HEK293T (cell line): ENCODE measurements around the gene DMAC2.
"Not testable (repeated sequence)": the region's sequence is repeated elsewhere in the genome, so short reads cannot be mapped to it uniquely, and the experiment has no call there.

Source experiments
- CTCF ChIA-PET: fragments of 350-600 bp; formaldehyde crosslinking; extraction: SDS; loops from one replicate; lab custom pipeline; 2021; ENCODE audit warnings: antibody characterized with exemption, inconsistent platforms; lab: Yijun Ruan, JAX
- POLR2A ChIA-PET: fragments of 350-600 bp; formaldehyde crosslinking; extraction: SDS; loops from one replicate; lab custom pipeline; 2020; ENCODE audit warnings: antibody characterized with exemption, inconsistent platforms; lab: Yijun Ruan, JAX
- DNase-seq: peaks from one replicate; pipeline ENCODE4 v3.0.0; 2012; ENCODE audit warnings: mixed read lengths; ENCODE audit errors: extremely low spot score
- ARNT ChIP-seq: fragments of 450-650 bp; IDR thresholded peaks from 2 replicates; pipeline ENCODE4 v1.6.1; 2017; ENCODE audit warnings: mild to moderate bottlenecking
- BHLHE40 ChIP-seq: fragments of 450-650 bp; IDR thresholded peaks from 2 replicates; pipeline ENCODE4 v1.6.1; 2016; ENCODE audit warnings: mild to moderate bottlenecking, moderate library complexity, borderline replicate concordance
- CTBP1 ChIP-seq: fragments of 450-650 bp; IDR thresholded peaks from 2 replicates; pipeline ENCODE4 v1.6.1; 2016; ENCODE audit warnings: borderline replicate concordance
- ELF4 ChIP-seq: fragments of 450-650 bp; IDR thresholded peaks from 2 replicates; pipeline ENCODE4 v1.6.1; 2017; ENCODE audit warnings: antibody characterized with exemption
- FOXA1 ChIP-seq: fragments of 450-650 bp; IDR thresholded peaks from 2 replicates; pipeline ENCODE4 v1.6.1; 2016; ENCODE audit warnings: mild to moderate bottlenecking
- FOXK2 ChIP-seq: fragments of 450-650 bp; IDR thresholded peaks from 2 replicates; pipeline ENCODE4 v1.6.1; 2016; ENCODE audit warnings: mild to moderate bottlenecking
- FOXM1 ChIP-seq: fragments of 450-650 bp; IDR thresholded peaks from 2 replicates; pipeline ENCODE4 v1.6.1; 2017; ENCODE audit warnings: mild to moderate bottlenecking, borderline replicate concordance
- HDGF ChIP-seq: fragments of 450-650 bp; IDR thresholded peaks from 2 replicates; pipeline ENCODE4 v1.6.1; 2017; ENCODE audit warnings: antibody characterized with exemption, borderline replicate concordance
- L3MBTL2 ChIP-seq: fragments of 450-650 bp; conservative IDR thresholded peaks from 2 replicates; pipeline ENCODE4 v1.6.1; 2016; ENCODE audit warnings: mild to moderate bottlenecking
- LEF1 ChIP-seq: fragments of 450-650 bp; IDR thresholded peaks from 2 replicates; pipeline ENCODE4 v1.6.1; 2017; ENCODE audit warnings: mild to moderate bottlenecking, borderline replicate concordance
- NFRKB ChIP-seq: fragments of 450-650 bp; IDR thresholded peaks from 2 replicates; pipeline ENCODE4 v1.6.1; 2016; ENCODE audit warnings: mild to moderate bottlenecking, moderate library complexity
- SP1 ChIP-seq: fragments of 450-650 bp; IDR thresholded peaks from 2 replicates; pipeline ENCODE4 v1.6.1; 2017
- SUZ12 ChIP-seq: fragments of 450-650 bp; IDR thresholded peaks from 2 replicates; pipeline ENCODE4 v1.6.1; 2016; ENCODE audit warnings: mild to moderate bottlenecking
- TARDBP ChIP-seq: fragments of 450-650 bp; IDR thresholded peaks from 2 replicates; pipeline ENCODE4 v1.6.1; 2016
- ZNF384 ChIP-seq: fragments of 450-650 bp; IDR thresholded peaks from 2 replicates; pipeline ENCODE4 v1.6.1; 2016
- TF ChIP-seq, protein P1 (sequence below): fragments of 450-650 bp; IDR thresholded peaks from 2 replicates; pipeline ENCODE4 v1.6.1; 2016

DMAC2 gene

DNA sequence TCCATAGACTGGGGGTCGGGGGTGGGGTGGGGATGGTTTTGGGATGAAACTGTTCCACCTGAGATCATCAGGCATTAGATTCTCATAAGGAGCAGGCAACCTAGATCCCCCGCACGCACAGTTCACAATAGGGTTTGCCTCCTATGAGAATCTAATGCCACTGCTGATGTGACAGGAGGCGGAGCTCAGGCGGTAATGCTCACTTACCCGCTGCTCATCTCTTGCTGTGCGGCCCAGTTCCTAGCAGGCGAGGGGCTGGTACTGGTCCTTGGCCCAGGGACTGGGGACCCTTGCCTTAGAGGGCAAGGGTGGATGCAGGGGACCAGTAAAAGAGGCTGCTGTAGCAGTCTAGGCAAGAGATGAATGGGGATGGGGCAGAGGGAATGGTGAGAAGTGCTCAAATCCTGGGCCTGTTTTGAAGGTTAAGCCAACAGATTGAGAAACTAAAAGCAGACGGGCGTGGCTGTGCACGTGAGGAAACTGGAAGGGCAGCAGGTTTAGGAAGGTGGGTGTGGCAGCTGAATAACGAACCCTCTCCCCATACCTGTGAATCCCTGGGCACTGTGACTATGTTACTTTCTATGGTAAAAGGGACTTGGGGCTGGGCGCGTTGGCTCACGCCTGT lies 1.7 kb upstream of the DMAC2 start:
- TF ChIP-seq FOXM1 = no peak
- TF ChIP-seq ZNF384 = no peak
- TF ChIP-seq FOXA1 = no peak
- TF ChIP-seq SP1 = no peak
- CTCF ChIA-PET = no interaction called here
- POLR2A ChIA-PET = no interaction called here
- DNase-seq = no peak

DNA sequence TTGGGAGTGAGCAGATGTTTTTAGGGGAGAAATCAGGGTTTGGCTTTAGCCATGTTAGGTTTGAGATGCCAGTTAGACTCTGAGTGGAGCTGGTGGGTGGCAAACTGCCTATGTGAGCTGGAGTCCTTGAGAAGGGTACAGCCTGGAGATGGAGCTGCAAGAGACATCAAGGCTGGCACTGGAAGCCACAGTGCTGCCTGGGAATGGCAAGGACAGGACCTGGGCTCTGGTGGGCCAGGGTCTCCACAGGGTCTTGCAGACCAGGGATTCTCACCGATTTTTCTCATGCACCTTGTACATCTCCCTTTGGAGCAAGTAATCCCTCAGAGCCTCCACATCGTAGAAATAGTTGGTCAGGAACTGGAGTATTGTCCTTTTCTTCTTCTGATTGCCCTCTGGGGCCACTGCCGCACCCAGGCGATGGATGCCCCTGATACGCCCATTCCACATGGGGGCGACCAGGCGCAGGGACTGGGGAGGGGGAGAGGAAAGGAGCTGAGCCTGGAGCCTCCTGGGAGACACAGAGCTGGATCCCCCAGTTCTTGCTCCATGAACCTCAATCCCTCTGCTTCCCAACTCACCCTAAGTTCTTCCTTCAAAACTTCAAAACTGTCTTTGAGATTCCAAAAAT lies 1.7 kb downstream of the DMAC2 start:
- CTCF ChIA-PET = interaction anchor here (0.6 to 2.4 kb wide), 2 partner anchors 10 to 248 kb away, joined by 3 to 18 read pairs; no protein-coding TSS in a partner anchor
- POLR2A ChIA-PET = interaction anchor here (1.5 kb wide), 1 partner anchor 9 kb away, joined by 5 read pairs; no protein-coding TSS in a partner anchor

DNA sequence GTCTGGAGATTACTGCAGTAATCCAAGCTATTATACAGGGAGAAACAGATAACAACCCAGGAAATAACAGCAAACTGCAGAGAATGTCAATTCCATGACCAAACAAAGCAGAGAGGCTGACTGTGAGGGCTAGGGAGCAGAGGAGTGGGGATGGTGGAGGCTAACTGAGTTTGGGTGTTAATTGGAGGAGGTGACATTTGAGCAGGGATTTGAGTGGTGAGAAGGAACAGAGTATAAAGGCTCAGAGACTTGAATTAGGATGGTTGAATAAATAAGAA lies 3.1 kb downstream of the DMAC2 start:
- no peak for DNase-seq
- POLR2A ChIA-PET = no interaction called here
- TF ChIP-seq HDGF (no peak), ELF4 (no peak), L3MBTL2 (no peak), FOXA1 (no peak), SP1 (no peak), FOXK2 (no peak), ARNT (no peak), BHLHE40 (no peak), LEF1 (no peak), ZNF384 (no peak), CTBP1 (no peak), FOXM1 (no peak)
- TF ChIP-seq, protein P1, sequence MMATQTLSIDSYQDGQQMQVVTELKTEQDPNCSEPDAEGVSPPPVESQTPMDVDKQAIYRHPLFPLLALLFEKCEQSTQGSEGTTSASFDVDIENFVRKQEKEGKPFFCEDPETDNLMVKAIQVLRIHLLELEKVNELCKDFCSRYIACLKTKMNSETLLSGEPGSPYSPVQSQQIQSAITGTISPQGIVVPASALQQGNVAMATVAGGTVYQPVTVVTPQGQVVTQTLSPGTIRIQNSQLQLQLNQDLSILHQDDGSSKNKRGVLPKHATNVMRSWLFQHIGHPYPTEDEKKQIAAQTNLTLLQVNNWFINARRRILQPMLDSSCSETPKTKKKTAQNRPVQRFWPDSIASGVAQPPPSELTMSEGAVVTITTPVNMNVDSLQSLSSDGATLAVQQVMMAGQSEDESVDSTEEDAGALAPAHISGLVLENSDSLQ = no peak
- CTCF ChIA-PET = no interaction called here

More for the DNA sequence above, 1.7 kb downstream of the DMAC2 start:
- TF ChIP-seq FOXK2 (no peak), L3MBTL2 (no peak), TARDBP (no peak), ZNF384 (no peak), SUZ12 (no peak), ARNT (no peak), BHLHE40 (no peak), FOXA1 (no peak), ELF4 (no peak), CTBP1 (no peak), HDGF (no peak), SP1 (no peak)
- TF ChIP-seq, protein P1 = no peak
- DNase-seq = no peak

DNA sequence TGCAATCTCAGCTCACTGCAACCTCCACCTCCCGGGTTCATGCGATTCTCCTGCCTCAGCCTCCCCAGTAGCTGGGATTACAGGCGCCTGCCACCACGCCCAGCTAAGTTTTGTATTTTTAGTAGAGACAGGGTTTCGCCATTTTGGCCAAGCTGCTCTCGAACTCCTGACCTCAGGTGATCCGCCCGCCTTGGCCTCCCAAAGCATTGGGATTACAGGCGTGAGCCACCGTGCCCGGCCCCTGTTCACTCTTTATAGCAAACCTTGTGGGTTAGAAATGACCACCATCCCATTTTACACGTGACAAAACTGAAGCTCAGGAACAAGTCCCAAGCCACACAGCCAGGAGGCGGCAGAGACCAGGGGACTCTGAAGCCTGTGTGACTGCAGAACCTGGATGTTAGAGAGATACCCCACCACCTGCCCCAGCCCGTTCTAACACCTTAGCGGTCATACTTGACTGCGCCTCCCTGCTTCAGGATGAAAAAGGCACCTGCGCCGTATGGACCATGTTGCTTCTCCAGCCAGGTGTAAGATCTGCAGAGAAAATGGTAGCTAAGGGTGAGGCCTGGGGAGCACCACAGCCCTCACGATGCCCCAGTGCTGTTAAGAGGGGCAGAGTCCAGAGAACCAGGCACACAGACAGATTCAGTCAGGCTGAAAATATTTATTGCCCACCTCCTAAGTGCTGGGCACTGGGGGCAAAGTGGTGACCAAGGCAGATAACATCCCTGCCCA lies 3.6 kb downstream of the DMAC2 start:
- TF ChIP-seq ZNF384 (no peak), HDGF (no peak), ELF4 (no peak), FOXA1 (no peak), SP1 (no peak), FOXM1 (no peak), LEF1 (no peak), CTBP1 (no peak), SUZ12 (no peak), BHLHE40 (no peak), FOXK2 (no peak)
- TF ChIP-seq, protein P1 = no peak
- DNase-seq = no peak
- POLR2A ChIA-PET = no interaction called here
- CTCF ChIA-PET = no interaction called here

DNA sequence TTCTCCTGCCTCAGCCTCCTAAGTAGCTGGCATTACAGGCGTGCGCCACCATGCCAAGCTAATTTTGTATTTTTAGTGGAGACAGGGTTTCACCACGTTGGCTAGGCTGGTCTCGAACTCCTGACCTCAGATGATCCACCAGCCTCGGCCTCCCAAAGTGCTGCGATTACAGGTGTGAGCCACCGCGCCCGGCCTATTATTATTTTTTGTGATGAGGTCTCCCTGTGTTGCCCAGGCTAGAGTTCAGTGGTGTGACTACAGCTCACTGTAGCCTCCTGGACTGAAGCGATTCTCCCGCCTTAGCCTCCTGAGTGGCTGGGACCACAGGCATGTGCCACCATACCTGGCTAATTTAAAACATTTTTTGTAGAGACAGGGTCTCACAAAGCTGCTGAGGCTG lies 4.3 kb downstream of the DMAC2 start:
- DNase-seq, POLR2A ChIA-PET, CTCF ChIA-PET: not testable (repeated sequence)

DNA sequence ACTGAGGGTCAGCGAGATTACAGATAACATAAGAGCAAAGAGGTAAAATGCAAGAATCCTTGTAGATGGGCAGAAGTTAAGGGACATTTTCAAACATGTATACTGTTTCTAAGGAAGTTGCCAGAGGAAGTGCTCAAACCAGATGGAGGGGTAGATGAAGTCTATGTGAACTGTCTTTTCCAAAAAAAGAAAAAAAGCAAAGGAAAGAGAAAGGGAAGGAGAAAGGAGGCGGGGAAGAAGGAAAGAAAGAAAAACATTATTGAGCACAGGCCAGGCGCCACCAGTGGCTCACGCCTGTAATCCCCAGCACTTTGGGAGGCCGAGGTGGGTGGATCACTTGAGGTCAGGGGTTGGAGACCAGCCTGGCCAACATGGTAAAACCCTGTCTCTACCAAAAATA lies 5.3 kb downstream of the DMAC2 start:
- no peak for DNase-seq
- TF ChIP-seq NFRKB (no peak), FOXM1 (no peak), ARNT (no peak), TARDBP (no peak), ZNF384 (no peak), FOXA1 (no peak), L3MBTL2 (no peak), SP1 (no peak), ELF4 (no peak), HDGF (no peak), LEF1 (no peak), BHLHE40 (no peak), CTBP1 (no peak), FOXK2 (no peak), SUZ12 (no peak)
- TF ChIP-seq, protein P1 = no peak
- CTCF ChIA-PET = interaction anchor here (0.6 kb wide), 1 partner anchor 15 kb away, joined by 3 read pairs; no protein-coding TSS in a partner anchor
- POLR2A ChIA-PET = no interaction called here
